Hepatocyte (in vitro differentiated cells): ENCODE results near the gene SMAD7. TPM values are rescaled to one million over a fixed set of nuclear protein-coding genes. Genes with fewer than 3 reads are reported as not detected.

Experiments
- DNase-seq: peaks from one replicate; pipeline ENCODE4 v3.0.0-alpha.2; 2016; ENCODE audit warnings: low spot score
- H2AFZ ChIP-seq: fragments of 200-600 bp; sonication (generic); 2 replicates; pipeline ENCODE4 v1.6.0; 2016; ENCODE audit warnings: antibody characterized with exemption, mild to moderate bottlenecking
- H3K27ac ChIP-seq: fragments of 200-600 bp; sonication (generic); 2 replicates; pipeline ENCODE4 v1.5.1; 2016; ENCODE audit warnings: mild to moderate bottlenecking
- H3K27me3 ChIP-seq: fragments of 200-600 bp; sonication (generic); 2 replicates; pipeline ENCODE4 v1.6.1; 2016
- H3K36me3 ChIP-seq: fragments of 200-600 bp; sonication (generic); replicated peaks from 2 replicates; pipeline ENCODE4 v1.5.1; 2016; ENCODE audit warnings: low read depth; ENCODE audit not compliant: insufficient read depth
- H3K4me1 ChIP-seq: fragments of 200-600 bp; sonication (generic); 2 replicates; pipeline ENCODE4 v1.5.1; 2016; ENCODE audit warnings: mild to moderate bottlenecking, moderate library complexity; ENCODE audit not compliant: insufficient read depth
- H3K4me2 ChIP-seq: fragments of 200-600 bp; sonication (generic); 2 replicates; pipeline ENCODE4 v1.6.0; 2016
- H3K4me3 ChIP-seq: fragments of 200-600 bp; sonication (generic); 2 replicates; pipeline ENCODE4 v1.5.1; 2016; ENCODE audit warnings: mild to moderate bottlenecking
- H3K79me2 ChIP-seq: fragments of 200-600 bp; sonication (generic); 2 replicates; pipeline ENCODE4 v1.6.0; 2017; ENCODE audit warnings: mild to moderate bottlenecking
- H3K9me2 ChIP-seq: fragments of 200-600 bp; sonication (generic); replicated peaks from 2 replicates; pipeline ENCODE4 v1.6.0; 2017; ENCODE audit warnings: mild to moderate bottlenecking; ENCODE audit not compliant: insufficient read depth
- H3K9me3 ChIP-seq: fragments of 200-600 bp; sonication (generic); 2 replicates; pipeline ENCODE4 v1.5.1; 2016; ENCODE audit warnings: low read depth, mild to moderate bottlenecking
- H4K20me1 ChIP-seq: fragments of 200-600 bp; sonication (generic); 2 replicates; pipeline ENCODE4 v1.6.0; 2016; ENCODE audit warnings: mild to moderate bottlenecking; ENCODE audit not compliant: insufficient read depth, poor library complexity, severe bottlenecking
- CTCF ChIP-seq: fragments of 200-600 bp; sonication (generic); IDR thresholded peaks from 2 replicates; pipeline ENCODE4 v1.5.1; 2016; ENCODE audit warnings: antibody characterized with exemption, mild to moderate bottlenecking; ENCODE audit not compliant: poor library complexity
- EZH2 ChIP-seq: fragments of 200-600 bp; sonication (generic); IDR thresholded peaks from 2 replicates; pipeline ENCODE4 v1.6.1; 2016; ENCODE audit warnings: antibody characterized with exemption, mild to moderate bottlenecking, borderline replicate concordance
- EZH2phosphoT487 ChIP-seq: fragments of 200-600 bp; sonication (generic); IDR thresholded peaks from one replicate; pipeline ENCODE4 v1.6.1; 2018; ENCODE audit warnings: antibody characterized with exemption, mild to moderate bottlenecking, low read depth, moderate library complexity; ENCODE audit not compliant: unreplicated experiment, severe bottlenecking
- WGBS: methylation state at CpG from one replicate; pipeline ENCODE4 v1.1.6; 2016; ENCODE audit warnings: low lambda C conversion rate; ENCODE audit errors: missing lambda C conversion rate; 5-methylcytosine and 5-hydroxymethylcytosine counted together
- polyA plus RNA-seq: library from polyadenylated mRNA; unstranded; fragments of >200 nt; fragmentation: Nextera tagmentation; extraction: Ambion mirVana; gene quantifications from 2 replicates; pipeline ENCODE4 v1.2.1, GENCODE V29; 2016
- total RNA-seq: library from RNA; depleted of rRNA; stranded (reverse); fragments of >200 nt; gene quantifications from 2 replicates; pipeline ENCODE4 v1.2.3, GENCODE V29; 2014

SMAD7 gene
- total and polyA plus RNA-seq, 2 experiments from 2014 or later, result 65.4 to 71.1 TPM

GRCh38 chr18:48894799-48895346 is 55.9 kb downstream of the SMAD7 start:
- WGBS, result 83% methylated on average over 5 of the region's 5 CpGs
- Histone ChIP-seq H3K9me2 (no peaks in the 10 kb centered on the region), H3K27me3 (no peaks in the 10 kb centered on the region), H3K9me3 (no peaks in the 10 kb centered on the region), H3K27ac (no peak overlapping the region), H3K4me3 (no peak overlapping the region), H3K4me1 (peaks cover 1% of the 10 kb centered on the region), H4K20me1 (no peaks in the 10 kb centered on the region), H2AFZ (no peak overlapping the region), H3K4me2 (no peak overlapping the region), H3K36me3 (no peaks in the 10 kb centered on the region), H3K79me2 (no peaks in the 10 kb centered on the region)
- TF ChIP-seq EZH2, result no peak
- no peak for TF ChIP-seq CTCF
- no peak for TF ChIP-seq EZH2phosphoT487
- no peak for DNase-seq

GRCh38 chr18:48893608-48894600 is 56.9 kb downstream of the SMAD7 start:
- Histone ChIP-seq H3K4me3 (no peak overlapping the region), H3K4me2 (no peak overlapping the region), H3K27me3 (no peaks in the 10 kb centered on the region), H3K79me2 (no peaks in the 10 kb centered on the region), H4K20me1 (no peaks in the 10 kb centered on the region), H3K9me3 (no peaks in the 10 kb centered on the region), H3K27ac (no peak overlapping the region), H3K9me2 (no peaks in the 10 kb centered on the region), H3K36me3 (no peaks in the 10 kb centered on the region), H3K4me1 (peaks cover 11% of the 10 kb centered on the region), H2AFZ (no peak overlapping the region)
- TF ChIP-seq EZH2phosphoT487 (no peak), CTCF (no peak), EZH2 (no peak)
- 93% methylated on average over 25 of the region's 25 CpGs for WGBS
- DNase-seq, result no peak

DNA sequence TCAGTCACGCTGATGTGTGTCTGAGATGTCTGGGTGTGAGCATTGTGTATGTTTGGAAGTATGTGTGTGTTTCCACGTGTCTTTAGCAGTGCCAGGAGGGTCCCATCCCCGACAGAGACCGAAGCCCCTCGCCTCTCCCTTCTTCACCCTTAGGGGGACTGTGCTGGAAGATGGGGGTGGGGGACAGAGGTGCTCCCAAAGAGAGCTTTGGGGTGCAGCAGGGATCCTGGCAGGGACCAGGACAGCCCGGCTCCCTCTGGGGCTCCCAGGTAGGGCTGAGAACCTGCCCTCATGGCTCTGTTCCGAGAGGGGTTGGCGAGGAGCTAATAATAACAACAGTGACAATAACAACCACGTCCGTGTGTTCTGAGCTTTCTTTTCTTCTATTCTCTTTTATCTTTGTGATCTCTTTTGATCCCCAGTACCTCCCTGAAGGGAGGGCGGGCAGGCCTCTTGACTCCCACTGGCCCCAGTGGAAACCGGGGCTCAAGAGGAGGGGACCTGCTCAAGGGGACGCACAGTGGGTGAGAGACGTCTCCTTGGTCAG is 57.6 kb downstream of the SMAD7 start:
- 83% methylated on average over 10 of the region's 14 CpGs for WGBS
- Histone ChIP-seq H3K4me3 (no peak overlapping the region), H4K20me1 (no peaks in the 10 kb centered on the region), H3K36me3 (no peaks in the 10 kb centered on the region), H3K27ac (no peak overlapping the region), H3K27me3 (no peaks in the 10 kb centered on the region), H3K4me1 (peaks cover 12% of the 10 kb centered on the region), H3K79me2 (no peaks in the 10 kb centered on the region), H2AFZ (no peak overlapping the region), H3K9me3 (no peaks in the 10 kb centered on the region), H3K4me2 (no peak overlapping the region), H3K9me2 (no peaks in the 10 kb centered on the region)
- no peak for DNase-seq
- no peak for TF ChIP-seq CTCF
- TF ChIP-seq EZH2phosphoT487, result no peak
- TF ChIP-seq EZH2, result no peak
